ENCODE data around the gene CAP2.

GRCh38 chr6:17415321-17415720 is 21.9 kb downstream of the CAP2 start:
- no peak for TF ChIP-seq ZNF274 (IDR thresholded peaks at IDR 0.05; ENCODE audit: low read depth, low read length)
- TF ChIP-seq YY1 (IDR thresholded peaks at IDR 0.05; ENCODE audit: insufficient read depth, insufficient read length): no peak
